Right cardiac atrium (tissue), 5 donors: ENCODE data around the gene GJA8. TPM values are rescaled to one million over a fixed set of nuclear protein-coding genes. Genes with fewer than 3 reads are reported as not detected.
"Not testable (repeated sequence)": the region's sequence is repeated elsewhere in the genome, so short reads cannot be mapped to it uniquely, and the experiment has no call there.

ENCODE experiments used
- ATAC-seq, 2 donors: fragments of 200-7000 bp; cut with Tn5 transposase; one replicate each; pipeline versions ENCODE4 v1.8.0 to v1.9.1; 2020; ENCODE audit warnings: moderate library complexity in 2 of 2, mild to moderate bottlenecking in 1 of 2
- DNase-seq, 3 donors: peaks; one replicate each; pipeline ENCODE4 v3.0.0-alpha.2; 2020
- H3K27ac ChIP-seq: one replicate; pipeline ENCODE4 v1.5.1; 2013; ENCODE audit warnings: mild to moderate bottlenecking, low read length, control low read depth, moderate library complexity
- H3K27me3 ChIP-seq: one replicate; pipeline ENCODE4 v1.6.1; 2013; ENCODE audit not compliant: control insufficient read depth, insufficient read depth
- H3K4me1 ChIP-seq: one replicate; pipeline ENCODE4 v1.6.1; 2013; ENCODE audit warnings: low read length; ENCODE audit not compliant: control insufficient read depth, insufficient read depth
- H3K4me3 ChIP-seq: one replicate; pipeline ENCODE4 v1.5.1; 2013; ENCODE audit warnings: low read length, control low read depth
- H3K9me3 ChIP-seq: one replicate; pipeline ENCODE4 v1.6.1; 2013; ENCODE audit warnings: low read length; ENCODE audit not compliant: control insufficient read depth
- WGBS: extraction: QIAGEN DNeasy Blood & Tissue Kit; methylation state at CpG from one replicate; pipeline ENCODE4 v1.1.7; 2013; 5-methylcytosine and 5-hydroxymethylcytosine counted together
- intact Hi-C, 4 donors: fragments of 100-400 bp; cut with DNase I; formaldehyde crosslinking; loops; one replicate each; pipeline versions ENCODE4 v1.11.0 to v1.14.0; 2022 to 2023
- polyA plus RNA-seq: library from polyadenylated mRNA; stranded (reverse); fragments of 200-250 nt; gene quantifications from one replicate; pipeline ENCODE4 v1.2.3, GENCODE V29; 2013
- total RNA-seq, 4 donors: library from RNA; stranded (reverse); fragmentation: NEBNext Ultra II Directional; extraction: Animal tissue kit (Norgen Biotek cat#: 25700); gene quantifications; one replicate each; pipeline ENCODE4 v1.2.1, GENCODE V29; 2021
- donor health status: healthy with polysubstance abuse.
- donor health status: DM: no; HTN: yes; CAD: no.
- donor health status: DM: no; HTN: no; CAD: no.
- donor health status: DM: no; HTN: yes; CAD: no; lungs with severe emphysema.
- donor health status: DM: yes; HTN: yes; CAD: no.

GJA8 gene
- total and polyA plus RNA-seq, 5 donors: not detected

- H3K27ac ChIP-seq, intact Hi-C loops, H3K27me3 ChIP-seq, H3K4me1 ChIP-seq, DNase-seq, H3K9me3 ChIP-seq, H3K4me3 ChIP-seq, ATAC-seq: not testable (repeated sequence)
- WGBS: 100% methylated on average over 4 of the region's 10 CpGs
These were observed 25.1 kb downstream of the GJA8 start for GRCh38 chr1:147927689-147928088.

GRCh38 chr1:147928236-147929132 lies 25.9 kb downstream of the GJA8 start, which contains the start of gene GPR89B:
Gene GPR89B (plus strand): TSS chr1:147928420. CDS start chr1:147928537, 117 bp downstream.
- H3K4me1 ChIP-seq, intact Hi-C loops, H3K9me3 ChIP-seq, H3K27me3 ChIP-seq: not testable (repeated sequence)
- Histone ChIP-seq H3K4me3 (peak within 1 kb of the TSS; percentile 41), H3K27ac (peak within 1 kb of the TSS; percentile 65)
- DNase-seq (peak; percentile 93 to 97 (median 95)), ATAC-seq (peak; percentile 100)
- under 1% methylated on average over 54 of the region's 72 CpGs for WGBS

GRCh38 chr1:147931137-147931536 lies 28.5 kb downstream of the GJA8 start:
- H3K9me3 ChIP-seq, ATAC-seq, DNase-seq, H3K27ac ChIP-seq, intact Hi-C loops, H3K4me1 ChIP-seq, H3K4me3 ChIP-seq, H3K27me3 ChIP-seq: not testable (repeated sequence)
- 92% methylated on average over 2 of the region's 2 CpGs for WGBS

GRCh38 chr1:147935296-147935695 lies 32.7 kb downstream of the GJA8 start:
- H3K9me3 ChIP-seq, intact Hi-C loops, DNase-seq, H3K27ac ChIP-seq, H3K27me3 ChIP-seq, H3K4me1 ChIP-seq, H3K4me3 ChIP-seq, ATAC-seq: not testable (repeated sequence)
- WGBS: 84% methylated on average over 3 of the region's 3 CpGs

- DNase-seq, H3K4me3 ChIP-seq, H3K4me1 ChIP-seq, H3K27ac ChIP-seq, intact Hi-C loops, H3K27me3 ChIP-seq, H3K9me3 ChIP-seq, ATAC-seq: not testable (repeated sequence)
- WGBS: 94% methylated on average over 2 of the region's 2 CpGs
These were observed 37.9 kb downstream of the GJA8 start for GRCh38 chr1:147940456-147940855.

- H3K4me1 ChIP-seq, H3K9me3 ChIP-seq, ATAC-seq, H3K4me3 ChIP-seq, H3K27ac ChIP-seq, H3K27me3 ChIP-seq, DNase-seq, intact Hi-C loops: not testable (repeated sequence)
- no CpG with 5 or more reads among the region's 1 CpG for WGBS
These were observed 40.0 kb downstream of the GJA8 start for GRCh38 chr1:147942563-147942962.

- H3K4me1 ChIP-seq, H3K9me3 ChIP-seq, ATAC-seq, intact Hi-C loops, H3K27me3 ChIP-seq, H3K27ac ChIP-seq, H3K4me3 ChIP-seq: not testable (repeated sequence)
- 98% methylated on average over 30 of the region's 35 CpGs for WGBS
- peak in 1 of 3 donors; percentile 54 for DNase-seq
These were observed 46.9 kb downstream of the GJA8 start for GRCh38 chr1:147949517-147949916.

Other genes starting within 250 kb of the GJA8 start
- gene ACP6, start 232.3 kb upstream of the GJA8 start, total RNA-seq: 10 to 100 TPM; 13.1 to 27.9 (median 17.4) TPM
- gene ACP6, start 232.3 kb upstream of the GJA8 start, polyA plus RNA-seq: 13.6 TPM
- gene GJA5, start 142.2 kb upstream of the GJA8 start, total RNA-seq: 100 to 1,000 TPM in 3 of 4 donors, 10 to 100 TPM in 1; 63.1 to 264 (median 165) TPM
- 57.1 TPM for gene GJA5, start 142.2 kb upstream of the GJA8 start, polyA plus RNA-seq
- gene GPR89B, start 25.6 kb downstream of the GJA8 start, total RNA-seq: 10 to 100 TPM in 2 of 4 donors, 1 to 10 TPM in 2; 7.9 to 12.3 (median 9.3) TPM
- 8.5 TPM for gene GPR89B, start 25.6 kb downstream of the GJA8 start, polyA plus RNA-seq
- 1 to 10 TPM; 4.1 to 5.1 (median 4.2) TPM for gene NBPF11, start 249.5 kb downstream of the GJA8 start, total RNA-seq
- gene NBPF11, start 249.5 kb downstream of the GJA8 start, polyA plus RNA-seq: 3.2 TPM